Glutamatergic neuron (in vitro differentiated cells): ENCODE measurements around the gene SYNPO2L. TPM values are rescaled to one million over a fixed set of nuclear protein-coding genes. Genes with fewer than 3 reads are reported as not detected.

Experiments
- DNase-seq: peaks from one replicate; pipeline ENCODE4 v3.0.0; 2022
- H3K27ac Mint-ChIP-seq: one replicate; pipeline ENCODE4 v1.8.0; 2020; ENCODE audit warnings: mild to moderate bottlenecking, mixed read lengths, inconsistent platforms; ENCODE audit not compliant: unreplicated experiment
- H3K27me3 Mint-ChIP-seq: one replicate; pipeline ENCODE4 v1.8.0; 2020; ENCODE audit warnings: mild to moderate bottlenecking, moderate library complexity, mixed read lengths, inconsistent platforms; ENCODE audit not compliant: unreplicated experiment
- H3K36me3 Mint-ChIP-seq: one replicate; pipeline ENCODE4 v1.8.0; 2020; ENCODE audit warnings: mild to moderate bottlenecking, mixed read lengths, inconsistent platforms; ENCODE audit not compliant: unreplicated experiment
- H3K4me1 Mint-ChIP-seq: one replicate; pipeline ENCODE4 v1.8.0; 2020; ENCODE audit warnings: mild to moderate bottlenecking, low read depth, mixed read lengths, inconsistent platforms; ENCODE audit not compliant: unreplicated experiment
- H3K4me3 Mint-ChIP-seq: one replicate; pipeline ENCODE4 v1.8.0; 2020; ENCODE audit warnings: mild to moderate bottlenecking, mixed read lengths, inconsistent platforms; ENCODE audit not compliant: unreplicated experiment
- H3K9me3 Mint-ChIP-seq: one replicate; pipeline ENCODE4 v1.8.0; 2020; ENCODE audit warnings: mild to moderate bottlenecking, moderate library complexity, mixed read lengths, inconsistent platforms; ENCODE audit not compliant: unreplicated experiment
- CTCF ChIP-seq: fragments of 200-600 bp; sonication (generic); IDR thresholded peaks from one replicate; pipeline ENCODE4 v1.5.0; 2021; ENCODE audit not compliant: partially characterized antibody, unreplicated experiment
- total RNA-seq: library from RNA; stranded (reverse); fragmentation: NEBNext Ultra II Directional; extraction: Animal tissue kit (Norgen Biotek cat#: 25700); gene quantifications from one replicate; pipeline ENCODE4 v1.2.1, GENCODE V29; 2021; ENCODE audit not compliant: unreplicated experiment

Gene SYNPO2L
- total RNA-seq, 1 donor from 2014 or later, result 0.42 TPM

GRCh38 chr10:73643362-73643761, 12.5 kb downstream of the SYNPO2L start:
- Mint-ChIP-seq H3K4me3 (no peak overlapping the region), H3K4me1 (peaks cover 7% of the 10 kb centered on the region), H3K9me3 (peaks cover 8% of the 10 kb centered on the region), H3K36me3 (no peaks in the 10 kb centered on the region), H3K27me3 (peaks cover 7% of the 10 kb centered on the region), H3K27ac (no peak overlapping the region)
- no peak for TF ChIP-seq CTCF
- DNase-seq, result no peak

DNA sequence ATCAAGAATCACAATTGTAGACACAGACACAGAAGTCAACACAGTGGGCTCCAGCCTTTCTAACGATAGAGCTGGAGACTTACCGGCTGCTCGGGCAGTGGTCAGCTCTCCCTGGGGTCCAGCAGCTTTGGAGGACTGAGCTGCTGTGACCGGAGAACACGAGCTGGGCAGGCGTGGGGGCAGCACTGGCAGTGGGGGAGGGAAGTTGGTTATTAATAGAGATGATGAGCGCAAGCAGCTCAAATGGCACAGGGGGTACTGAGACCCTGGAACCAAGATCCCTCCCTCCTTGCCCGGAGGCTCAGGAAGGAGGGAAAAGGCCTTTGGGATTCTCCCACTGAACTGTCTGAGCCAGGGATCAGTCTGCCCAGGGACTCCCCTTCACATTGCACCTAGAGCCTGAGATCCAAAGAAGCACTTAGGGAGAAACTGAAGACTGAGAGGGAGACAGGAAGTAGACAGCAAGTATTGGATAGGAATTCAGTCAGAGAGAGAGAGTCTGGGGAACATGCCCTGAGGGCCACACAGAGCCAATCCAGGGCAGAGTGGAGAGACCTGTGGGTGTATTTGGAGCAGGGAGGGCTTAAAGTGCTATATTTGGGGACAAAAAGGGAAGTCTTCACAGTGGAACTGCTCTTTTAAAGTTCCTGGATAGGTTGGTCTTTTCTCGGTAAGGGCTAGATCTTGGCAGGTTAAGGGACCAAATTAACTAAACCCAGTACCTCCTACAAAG, 14.3 kb downstream of the SYNPO2L start, which contains the start of gene MYOZ1:
Gene MYOZ1 (minus strand): TSS at position 147 of the 733 bp plus-strand sequence. CDS start 1,457 bp downstream, outside the sequence.
- Mint-ChIP-seq H3K36me3 (no peaks in the 10 kb centered on the region), H3K9me3 (peaks cover 6% of the 10 kb centered on the region), H3K27ac (no peak within 1 kb of the TSS), H3K4me1 (peaks cover 4% of the 10 kb centered on the region), H3K27me3 (peaks cover 5% of the 10 kb centered on the region), H3K4me3 (no peak within 1 kb of the TSS)
- no peak for TF ChIP-seq CTCF
- DNase-seq, result no peak

DNA sequence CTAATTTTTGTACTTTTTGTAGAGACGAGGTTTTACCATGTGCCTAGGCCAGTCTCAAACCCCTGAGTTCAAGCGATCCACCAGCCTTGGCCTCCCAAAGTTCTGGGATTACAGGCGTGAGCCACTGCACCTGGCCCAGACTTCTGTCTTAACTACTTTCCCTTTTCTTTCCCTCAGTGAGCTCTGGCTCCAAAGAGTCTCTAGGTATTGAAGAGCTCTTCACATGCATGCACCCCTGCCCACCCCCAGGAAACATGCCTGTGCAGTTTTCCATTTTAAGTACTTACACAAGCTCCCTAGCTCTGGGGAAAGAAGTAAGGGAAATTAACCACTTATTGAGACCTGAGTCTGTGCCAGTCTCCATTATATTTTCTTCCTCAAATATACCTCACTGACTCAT, 16.5 kb downstream of the SYNPO2L start:
- no peak for DNase-seq
- Mint-ChIP-seq H3K27ac (no peak overlapping the region), H3K4me3 (no peak overlapping the region), H3K36me3 (no peaks in the 10 kb centered on the region), H3K4me1 (peaks cover 1% of the 10 kb centered on the region), H3K9me3 (peaks cover under 1% of the 10 kb centered on the region), H3K27me3 (peaks cover 2% of the 10 kb centered on the region)
- TF ChIP-seq CTCF, result no peak

- no peaks in the 10 kb centered on the region for H3K9me3 Mint-ChIP-seq
- no peak for TF ChIP-seq CTCF
- no peak overlapping the region for H3K4me3 Mint-ChIP-seq
- DNase-seq, result no peak
- peaks cover 2% of the 10 kb centered on the region for H3K4me1 Mint-ChIP-seq
- H3K36me3 Mint-ChIP-seq, result no peaks in the 10 kb centered on the region
- peaks cover 2% of the 10 kb centered on the region for H3K27me3 Mint-ChIP-seq
- no peak overlapping the region for H3K27ac Mint-ChIP-seq
Measured at GRCh38 chr10:73635781-73636180, 20.0 kb downstream of the SYNPO2L start.

DNA sequence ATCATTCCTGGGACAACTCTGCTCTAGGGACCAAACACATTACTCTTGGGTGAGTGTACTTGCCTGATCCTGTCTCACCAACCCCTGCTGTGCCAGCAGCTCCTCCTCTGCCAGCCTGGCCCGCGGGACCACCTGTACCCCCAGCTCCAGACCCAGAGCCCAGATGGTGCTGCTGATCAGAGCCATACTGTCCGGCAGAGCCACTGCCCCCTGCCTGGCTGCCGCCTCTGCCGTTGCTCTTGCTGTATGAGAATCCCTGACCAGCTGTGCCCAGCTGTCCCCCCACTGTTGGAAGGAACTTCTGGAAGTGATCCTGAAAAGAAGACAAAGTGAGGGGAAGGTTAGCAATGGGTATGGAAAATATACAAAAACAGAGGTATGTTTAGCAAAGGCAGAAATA, 21.4 kb downstream of the SYNPO2L start:
- peaks cover 2% of the 10 kb centered on the region for H3K4me1 Mint-ChIP-seq
- H3K36me3 Mint-ChIP-seq, result no peaks in the 10 kb centered on the region
- no peak for DNase-seq
- no peaks in the 10 kb centered on the region for H3K9me3 Mint-ChIP-seq
- TF ChIP-seq CTCF, result no peak
- H3K27me3 Mint-ChIP-seq, result peaks cover 2% of the 10 kb centered on the region
- no peak overlapping the region for H3K27ac Mint-ChIP-seq
- H3K4me3 Mint-ChIP-seq, result no peak overlapping the region
